Colonic mucosa (tissue), 4 donors: ENCODE data around the gene ITGA11. TPM values are rescaled to one million over a fixed set of nuclear protein-coding genes. Genes with fewer than 3 reads are reported as not detected.

ENCODE experiments used
- DNase-seq: peaks from one replicate; pipeline ENCODE4 v3.0.0-alpha.2; 2020
- H3K27ac ChIP-seq: fragments of 200-600 bp; one replicate; pipeline ENCODE4 v1.8.0; 2021
- H3K27me3 ChIP-seq: fragments of 200-600 bp; one replicate; pipeline ENCODE4 v1.8.0; 2021
- H3K36me3 ChIP-seq: fragments of 200-600 bp; one replicate; pipeline ENCODE4 v1.8.0; 2021
- H3K4me1 ChIP-seq: fragments of 200-600 bp; one replicate; pipeline ENCODE4 v1.8.0; 2021; ENCODE audit warnings: mild to moderate bottlenecking
- H3K4me3 ChIP-seq: fragments of 200-600 bp; one replicate; pipeline ENCODE4 v1.8.0; 2021
- H3K9ac ChIP-seq, 2 donors: one replicate each; pipeline ENCODE4 v1.7.0; 2013; ENCODE audit warnings: control low read depth in 2 of 2, low read depth in 2 of 2, low read length in 2 of 2
- H3K9me3 ChIP-seq: fragments of 200-600 bp; one replicate; pipeline ENCODE4 v1.8.0; 2021
- CTCF ChIP-seq: fragments of 200-600 bp; IDR thresholded peaks from one replicate; pipeline ENCODE4 v1.8.0; 2022; ENCODE audit warnings: antibody characterized with exemption, mild to moderate bottlenecking
- intact Hi-C: fragments of 100-400 bp; cut with DNase I; formaldehyde crosslinking; loops from one replicate; pipeline ENCODE4 v1.14.1; 2022
- total RNA-seq, 2 donors: library from RNA; stranded (reverse); fragmentation: NEBNext Ultra II Directional in 1 of 2; extraction: Animal tissue kit (Norgen Biotek cat#: 25700) in 1 of 2; gene quantifications; one replicate each; pipeline ENCODE4 v1.2.1, GENCODE V29; 2021
- donor health status: healthy.
- donor health status: DM: no; HTN: no; CAD: no.
- donor health status: DM: no; HTN: no; CAD: no.

ITGA11 gene
- total RNA-seq, 2 donors from 2014 or later, result 2.4 to 4.1 TPM

GRCh38 chr15:68326711-68327354 is 105.1 kb downstream of the ITGA11 start:
- no peaks in the 10 kb centered on the region for H3K36me3 ChIP-seq
- H3K4me1 ChIP-seq, result no peaks in the 10 kb centered on the region
- H3K9ac ChIP-seq, result no peak overlapping the region
- no peak for TF ChIP-seq CTCF
- no peak for DNase-seq
- H3K27me3 ChIP-seq, result no peaks in the 10 kb centered on the region
- intact Hi-C loops, result no loop called here
- no peak overlapping the region for H3K4me3 ChIP-seq
- H3K9me3 ChIP-seq, result no peaks in the 10 kb centered on the region
- H3K27ac ChIP-seq, result no peak overlapping the region

- Histone ChIP-seq H3K4me3 (no peak overlapping the region), H3K9me3 (no peaks in the 10 kb centered on the region), H3K27ac (no peak overlapping the region), H3K36me3 (no peaks in the 10 kb centered on the region), H3K4me1 (no peaks in the 10 kb centered on the region), H3K27me3 (no peaks in the 10 kb centered on the region), H3K9ac (no peak overlapping the region)
- intact Hi-C loops, result no loop called here
- no peak for TF ChIP-seq CTCF
- no peak for DNase-seq
These were observed 106.2 kb downstream of the ITGA11 start for GRCh38 chr15:68325726-68326125.

DNA sequence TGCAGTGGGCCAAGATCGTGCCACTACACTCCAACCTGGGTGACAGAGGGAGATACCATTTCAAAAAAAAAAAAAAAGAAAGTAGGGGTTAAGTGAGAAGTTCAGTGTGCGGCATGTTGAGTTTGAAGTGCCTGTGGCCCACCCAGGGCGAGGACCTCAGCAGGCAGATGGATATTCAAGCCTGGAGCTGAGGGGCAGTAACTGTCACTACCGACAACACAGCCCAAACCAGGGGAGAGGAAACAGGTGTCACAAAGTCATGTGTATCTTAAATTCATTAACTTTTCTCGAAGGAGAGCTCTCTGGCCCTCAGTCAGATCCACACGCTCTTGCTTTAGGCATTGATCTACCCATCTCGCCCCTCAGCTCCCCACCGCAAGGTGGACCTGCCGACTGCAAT is 109.2 kb downstream of the ITGA11 start:
- H3K4me1 ChIP-seq, result no peaks in the 10 kb centered on the region
- no peak overlapping the region for H3K4me3 ChIP-seq
- no peak for TF ChIP-seq CTCF
- no peaks in the 10 kb centered on the region for H3K27me3 ChIP-seq
- H3K27ac ChIP-seq, result no peak overlapping the region
- no peaks in the 10 kb centered on the region for H3K9me3 ChIP-seq
- DNase-seq, result no peak
- intact Hi-C loops, result no loop called here
- no peak overlapping the region for H3K9ac ChIP-seq
- no peaks in the 10 kb centered on the region for H3K36me3 ChIP-seq

DNA sequence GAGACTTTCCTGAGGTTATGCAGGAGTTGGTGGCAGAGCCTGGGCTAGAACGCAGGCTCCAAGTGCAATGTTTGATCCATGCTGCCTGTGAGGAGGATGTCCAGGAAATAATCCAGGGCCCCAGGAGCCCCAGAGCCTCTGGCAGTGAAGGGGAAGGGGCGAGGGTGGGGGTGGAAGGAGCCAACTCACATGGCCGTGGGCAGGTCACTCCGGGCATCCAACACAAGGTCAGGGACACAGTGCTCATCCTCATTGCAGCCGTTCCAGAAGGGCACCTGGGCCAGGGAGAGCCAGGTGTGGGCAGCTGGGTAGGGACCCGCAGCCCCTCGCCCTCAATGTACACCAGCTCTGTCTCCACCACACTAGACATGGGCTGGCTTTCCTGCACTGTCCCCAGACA is 110.7 kb downstream of the ITGA11 start:
- intact Hi-C loops, result no loop called here
- TF ChIP-seq CTCF, result no peak
- H3K9ac ChIP-seq, result no peak overlapping the region
- H3K4me3 ChIP-seq, result no peak overlapping the region
- no peaks in the 10 kb centered on the region for H3K4me1 ChIP-seq
- DNase-seq, result no peak
- H3K27me3 ChIP-seq, result no peaks in the 10 kb centered on the region
- no peaks in the 10 kb centered on the region for H3K9me3 ChIP-seq
- H3K36me3 ChIP-seq, result no peaks in the 10 kb centered on the region
- H3K27ac ChIP-seq, result no peak overlapping the region

- no peak for DNase-seq
- Histone ChIP-seq H3K27ac (no peak overlapping the region), H3K9me3 (no peaks in the 10 kb centered on the region), H3K27me3 (no peaks in the 10 kb centered on the region), H3K4me3 (no peak overlapping the region), H3K4me1 (no peaks in the 10 kb centered on the region), H3K9ac (no peak overlapping the region), H3K36me3 (no peaks in the 10 kb centered on the region)
- no peak for TF ChIP-seq CTCF
- intact Hi-C loops, result no loop called here
These were observed 112.0 kb downstream of the ITGA11 start for GRCh38 chr15:68319997-68320396.
